Stimulated activated CD8-positive, alpha-beta memory T cell treated with anti-CD3 and anti-CD28 coated beads, Interleukin-15, amount 100 ng/mL, for 1 hour (primary cell): ENCODE data around the gene TRIM73.
"Not testable (repeated sequence)": the region's sequence is repeated elsewhere in the genome, so short reads cannot be mapped to it uniquely, and the experiment has no call there.

Experiments used
- DNase-seq: peaks from one replicate; pipeline ENCODE4 v3.0.0-alpha.2; 2020; ENCODE audit warnings: low read depth

TRIM73 gene

GRCh38 chr7:75395329-75395728 is at the start of gene TRIM73:
TRIM73 (plus strand) TSS chr7:75395629; CDS start chr7:75398934, 3,305 bp downstream.
- not testable (repeated sequence) for DNase-seq

- DNase-seq = peak; percentile 0
Observed at GRCh38 chr7:75358671-75359541, 36.5 kb upstream of the TRIM73 start.

GRCh38 chr7:75359542-75359848 is 35.9 kb upstream of the TRIM73 start:
- not testable (repeated sequence) for DNase-seq

- not testable (repeated sequence) for DNase-seq
Observed at GRCh38 chr7:75364079-75364478, 31.4 kb upstream of the TRIM73 start.

- DNase-seq = not testable (repeated sequence)
Observed at GRCh38 chr7:75366643-75367042, 28.8 kb upstream of the TRIM73 start.

GRCh38 chr7:75367313-75367712 is 28.1 kb upstream of the TRIM73 start:
- DNase-seq = not testable (repeated sequence)

- DNase-seq = not testable (repeated sequence)
Observed at GRCh38 chr7:75374144-75374518, 21.3 kb upstream of the TRIM73 start.

- DNase-seq = not testable (repeated sequence)
Observed at GRCh38 chr7:75374519-75375317, 20.7 kb upstream of the TRIM73 start.

GRCh38 chr7:75393194-75393593 is 2.2 kb upstream of the TRIM73 start:
- not testable (repeated sequence) for DNase-seq

GRCh38 chr7:75397865-75398264 is 2.4 kb downstream of the TRIM73 start:
- DNase-seq = not testable (repeated sequence)

- not testable (repeated sequence) for DNase-seq
Observed at GRCh38 chr7:75398771-75399700, 3.6 kb downstream of the TRIM73 start.

GRCh38 chr7:75400575-75400974 is 5.1 kb downstream of the TRIM73 start:
- not testable (repeated sequence) for DNase-seq

- DNase-seq = not testable (repeated sequence)
Observed at GRCh38 chr7:75403455-75404443, 8.3 kb downstream of the TRIM73 start.

GRCh38 chr7:75404663-75405062 is 9.2 kb downstream of the TRIM73 start:
- DNase-seq = not testable (repeated sequence)

- DNase-seq = not testable (repeated sequence)
Observed at GRCh38 chr7:75409880-75410822, 14.7 kb downstream of the TRIM73 start.

- DNase-seq = not testable (repeated sequence)
Observed at GRCh38 chr7:75410823-75411173, 15.4 kb downstream of the TRIM73 start.

- DNase-seq = not testable (repeated sequence)
Observed at GRCh38 chr7:75414204-75414603, 18.8 kb downstream of the TRIM73 start.

GRCh38 chr7:75414708-75415427 is 19.4 kb downstream of the TRIM73 start:
- DNase-seq = not testable (repeated sequence)

- DNase-seq = not testable (repeated sequence)
Observed at GRCh38 chr7:75415428-75415817, 20.0 kb downstream of the TRIM73 start.
